Activated CD4-positive, CD25-positive, alpha-beta regulatory T cell (primary cell): ENCODE measurements around the gene EXOC6.

ENCODE experiments used
- DNase-seq, 4 experiments: peaks; one replicate each; lab custom pipeline; 2025; lab: John Stamatoyannopoulos, UW

Gene EXOC6

GRCh38 chr10:93067443-93068365 lies 219.4 kb downstream of the EXOC6 start:
- DNase-seq = no peak

DNA sequence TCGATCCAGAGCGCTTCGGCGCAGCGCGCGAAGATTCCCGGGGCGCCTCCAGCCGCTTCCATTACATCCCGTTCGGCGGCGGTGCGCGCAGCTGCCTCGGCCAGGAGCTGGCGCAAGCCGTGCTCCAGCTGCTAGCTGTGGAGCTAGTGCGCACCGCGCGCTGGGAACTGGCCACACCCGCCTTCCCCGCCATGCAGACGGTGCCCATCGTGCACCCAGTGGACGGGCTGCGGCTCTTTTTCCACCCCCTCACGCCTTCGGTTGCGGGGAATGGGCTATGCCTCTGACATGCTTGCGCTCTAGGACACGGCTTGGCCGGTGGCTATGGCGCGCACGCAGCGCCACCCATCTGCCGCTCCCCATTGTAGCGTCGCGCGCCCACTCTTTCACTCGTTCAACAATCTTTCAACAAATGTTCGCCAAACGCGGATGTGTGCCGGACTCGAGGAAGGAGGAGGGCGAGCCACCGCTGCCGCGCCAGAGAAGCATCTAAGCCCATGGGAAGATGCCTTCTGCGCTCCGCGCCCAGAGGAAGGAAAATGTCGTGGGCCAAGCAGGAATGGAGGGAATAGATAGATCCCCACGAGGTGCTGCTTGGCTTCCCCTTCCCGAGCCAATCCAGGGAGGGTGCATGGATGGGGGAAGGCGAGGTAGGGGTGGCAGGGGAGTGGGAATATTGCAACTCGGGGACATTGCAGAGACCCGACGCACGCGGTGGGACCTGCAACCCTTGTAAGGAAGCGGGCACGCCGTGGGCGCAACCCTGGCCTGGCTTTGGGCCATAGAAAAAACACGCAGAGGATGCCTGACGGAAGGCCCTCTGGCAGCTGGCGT lies 220.3 kb downstream of the EXOC6 start:
- no peak for DNase-seq

DNA sequence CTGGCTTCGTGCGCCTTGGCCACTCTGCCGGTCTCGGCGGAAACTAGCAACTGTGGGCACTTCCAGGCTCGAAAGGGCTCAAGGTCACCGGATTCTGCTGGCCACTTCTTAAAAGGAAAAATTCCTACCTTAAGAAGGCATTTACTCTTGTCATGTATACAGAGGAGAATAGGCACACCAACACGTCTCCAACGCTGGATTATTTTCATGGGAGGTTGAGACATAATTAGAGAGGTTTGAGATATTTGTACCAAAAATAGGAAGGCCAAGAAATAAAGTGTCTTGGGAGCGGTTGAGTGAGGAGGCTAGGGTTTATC lies 220.9 kb downstream of the EXOC6 start:
- no peak for DNase-seq

GRCh38 chr10:93070378-93071176 lies 222.3 kb downstream of the EXOC6 start:
- DNase-seq = no peak

DNA sequence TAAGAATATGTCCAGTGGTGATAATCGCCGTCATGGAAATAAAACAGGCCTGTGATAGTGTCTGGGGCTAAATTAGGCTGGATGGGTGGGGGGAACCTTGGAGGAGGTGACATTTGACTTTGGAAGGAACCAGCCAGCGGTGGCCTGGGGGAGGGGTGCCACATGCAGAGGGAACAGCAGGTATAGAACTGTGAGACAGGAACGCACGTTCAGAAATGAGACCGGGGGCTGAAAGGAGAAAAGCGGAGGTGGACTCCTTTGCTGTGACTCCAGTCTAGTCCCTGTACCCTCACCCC lies 222.8 kb downstream of the EXOC6 start:
- no peak for DNase-seq

DNA sequence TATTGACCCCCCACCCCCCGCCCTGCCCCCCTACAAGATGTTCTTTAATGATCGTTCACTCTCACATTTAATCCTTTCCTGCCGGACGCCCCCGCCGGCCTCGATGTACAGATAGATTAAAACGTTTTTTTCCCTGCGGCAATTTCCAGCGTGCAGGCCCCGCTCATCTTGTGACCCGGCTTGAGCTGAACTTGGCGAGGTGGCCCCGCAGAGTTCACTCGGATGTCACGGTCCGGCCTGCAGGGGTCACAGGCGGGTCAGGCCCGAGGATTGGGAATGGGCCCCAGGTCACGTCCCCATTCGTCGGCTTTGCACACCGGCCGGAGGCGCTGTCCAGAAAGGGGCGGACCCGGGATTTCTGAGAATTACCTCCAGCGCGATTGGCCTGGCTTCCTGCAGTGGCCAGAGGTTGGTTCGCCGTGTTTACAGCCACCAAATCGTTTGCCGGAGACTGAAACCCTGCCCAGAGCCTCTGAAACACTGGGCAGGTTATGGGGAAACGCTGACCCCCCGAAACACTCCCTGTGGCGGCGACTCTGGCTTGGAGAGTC lies 223.4 kb downstream of the EXOC6 start:
- no peak for DNase-seq

DNA sequence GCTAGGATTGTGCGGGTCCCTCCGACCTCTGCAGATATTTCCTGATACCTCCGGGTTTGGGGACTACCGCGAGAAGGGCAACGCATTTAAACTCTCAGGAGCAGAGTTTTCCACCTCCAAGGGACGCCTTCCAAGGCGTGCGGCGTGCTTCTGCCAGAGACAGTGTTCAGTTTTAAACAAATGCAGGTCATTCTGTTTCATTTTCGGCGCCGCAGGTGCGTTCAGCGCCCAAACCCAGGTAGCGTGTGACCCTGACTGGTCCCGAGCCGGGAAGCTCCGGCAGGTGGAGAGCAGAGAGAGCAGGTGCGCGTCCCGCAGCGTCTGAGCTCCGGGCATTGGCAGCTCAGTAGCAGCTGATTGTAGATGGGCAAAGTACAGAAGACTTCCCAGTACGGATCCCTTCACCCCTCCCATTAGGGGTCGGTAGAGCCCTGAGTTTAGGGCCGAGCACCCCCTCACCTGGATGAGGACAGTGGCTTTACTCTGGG lies 223.9 kb downstream of the EXOC6 start:
- no peak for DNase-seq

GRCh38 chr10:93072713-93073538 lies 224.6 kb downstream of the EXOC6 start:
- no peak for DNase-seq

DNA sequence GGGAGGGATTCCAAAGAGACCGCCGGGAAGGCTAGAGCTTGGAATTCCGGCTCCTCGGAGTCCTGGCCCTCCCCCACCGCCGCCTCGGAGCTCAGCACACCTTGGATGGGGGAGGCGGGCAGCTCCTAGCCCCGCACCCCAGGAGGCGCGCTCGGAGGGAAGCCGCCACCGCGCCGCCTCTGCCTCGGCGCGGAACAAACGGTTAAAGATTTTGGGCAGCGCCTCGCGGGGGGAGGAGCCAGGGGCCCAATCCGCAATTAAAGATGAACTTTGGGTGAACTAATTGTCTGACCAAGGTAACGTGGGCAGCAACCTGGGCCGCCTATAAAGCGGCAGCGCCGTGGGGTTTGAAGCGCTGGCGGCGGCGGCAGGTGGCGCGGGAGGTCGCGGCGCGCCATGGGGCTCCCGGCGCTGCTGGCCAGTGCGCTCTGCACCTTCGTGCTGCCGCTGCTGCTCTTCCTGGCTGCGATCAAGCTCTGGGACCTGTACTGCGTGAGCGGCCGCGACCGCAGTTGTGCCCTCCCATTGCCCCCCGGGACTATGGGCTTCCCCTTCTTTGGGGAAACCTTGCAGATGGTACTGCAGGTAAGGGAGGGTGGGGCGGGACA lies 225.3 kb downstream of the EXOC6 start, which contains the start of gene CYP26A1:
CYP26A1 (plus strand) TSS at position 355 of the 608 bp plus-strand sequence; CDS start at position 397, 42 bp downstream.
- DNase-seq = no peak

GRCh38 chr10:93074147-93074596 lies 225.9 kb downstream of the EXOC6 start:
- DNase-seq = no peak

DNA sequence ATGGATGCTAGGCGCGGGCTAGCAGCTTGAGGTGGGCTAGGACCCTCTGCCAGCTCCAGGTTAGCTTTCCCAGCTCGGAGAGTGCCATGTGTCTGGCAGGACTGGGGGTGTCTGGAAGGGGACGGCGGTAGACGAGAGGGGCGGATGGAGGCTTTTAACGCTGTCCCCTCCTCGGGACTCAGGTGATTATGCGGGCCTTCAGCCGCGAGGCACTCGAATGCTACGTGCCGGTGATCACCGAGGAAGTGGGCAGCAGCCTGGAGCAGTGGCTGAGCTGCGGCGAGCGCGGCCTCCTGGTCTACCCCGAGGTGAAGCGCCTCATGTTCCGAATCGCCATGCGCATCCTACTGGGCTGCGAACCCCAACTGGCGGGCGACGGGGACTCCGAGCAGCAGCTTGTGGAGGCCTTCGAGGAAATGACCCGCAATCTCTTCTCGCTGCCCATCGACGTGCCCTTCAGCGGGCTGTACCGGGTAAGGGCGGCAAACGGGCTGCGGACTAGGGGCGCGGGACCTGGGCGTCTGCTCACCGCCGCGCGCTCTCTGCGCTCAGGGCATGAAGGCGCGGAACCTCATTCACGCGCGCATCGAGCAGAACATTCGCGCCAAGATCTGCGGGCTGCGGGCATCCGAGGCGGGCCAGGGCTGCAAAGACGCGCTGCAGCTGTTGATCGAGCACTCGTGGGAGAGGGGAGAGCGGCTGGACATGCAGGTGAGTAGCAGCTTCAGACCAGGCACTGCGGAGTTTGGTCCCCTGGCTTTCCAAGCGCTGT lies 226.5 kb downstream of the EXOC6 start:
- DNase-seq = no peak

- no peak for DNase-seq
Measured at GRCh38 chr10:93075369-93076221, 227.3 kb downstream of the EXOC6 start.

DNA sequence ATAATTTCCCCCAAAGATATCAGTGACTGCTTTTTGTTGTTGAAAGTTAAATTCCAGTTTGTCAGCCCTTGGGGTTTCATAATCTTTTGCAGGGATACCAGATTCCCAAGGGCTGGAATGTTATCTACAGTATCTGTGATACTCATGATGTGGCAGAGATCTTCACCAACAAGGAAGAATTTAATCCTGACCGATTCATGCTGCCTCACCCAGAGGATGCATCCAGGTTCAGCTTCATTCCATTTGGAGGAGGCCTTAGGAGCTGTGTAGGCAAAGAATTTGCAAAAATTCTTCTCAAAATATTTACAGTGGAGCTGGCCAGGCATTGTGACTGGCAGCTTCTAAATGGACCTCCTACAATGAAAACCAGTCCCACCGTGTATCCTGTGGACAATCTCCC lies 228.6 kb downstream of the EXOC6 start:
- DNase-seq = no peak

DNA sequence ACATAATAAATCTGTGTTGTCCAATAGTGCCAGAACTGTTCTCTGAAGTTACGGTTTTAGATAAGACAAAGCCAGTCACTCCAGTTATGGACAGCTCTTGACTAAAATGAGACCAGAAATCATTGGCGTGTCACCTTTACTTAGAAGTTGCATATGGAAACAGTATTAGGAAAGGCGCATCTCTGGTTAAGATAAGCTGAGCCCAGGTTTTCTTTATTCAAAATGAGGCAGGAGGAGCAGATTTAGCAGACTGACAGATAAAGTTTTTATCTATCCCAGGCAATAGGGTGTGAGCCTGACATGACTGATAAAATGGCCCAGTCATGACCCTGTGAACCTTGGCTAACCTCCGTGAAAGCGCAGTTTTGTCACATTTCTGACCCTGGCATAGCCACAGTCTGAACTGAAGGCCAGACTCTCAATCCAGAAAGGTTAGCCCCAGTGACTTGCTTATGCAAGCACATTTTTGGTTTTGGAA lies 229.6 kb downstream of the EXOC6 start:
- DNase-seq = no peak

GRCh38 chr10:93079663-93080349 lies 231.5 kb downstream of the EXOC6 start:
- no peak for DNase-seq

DNA sequence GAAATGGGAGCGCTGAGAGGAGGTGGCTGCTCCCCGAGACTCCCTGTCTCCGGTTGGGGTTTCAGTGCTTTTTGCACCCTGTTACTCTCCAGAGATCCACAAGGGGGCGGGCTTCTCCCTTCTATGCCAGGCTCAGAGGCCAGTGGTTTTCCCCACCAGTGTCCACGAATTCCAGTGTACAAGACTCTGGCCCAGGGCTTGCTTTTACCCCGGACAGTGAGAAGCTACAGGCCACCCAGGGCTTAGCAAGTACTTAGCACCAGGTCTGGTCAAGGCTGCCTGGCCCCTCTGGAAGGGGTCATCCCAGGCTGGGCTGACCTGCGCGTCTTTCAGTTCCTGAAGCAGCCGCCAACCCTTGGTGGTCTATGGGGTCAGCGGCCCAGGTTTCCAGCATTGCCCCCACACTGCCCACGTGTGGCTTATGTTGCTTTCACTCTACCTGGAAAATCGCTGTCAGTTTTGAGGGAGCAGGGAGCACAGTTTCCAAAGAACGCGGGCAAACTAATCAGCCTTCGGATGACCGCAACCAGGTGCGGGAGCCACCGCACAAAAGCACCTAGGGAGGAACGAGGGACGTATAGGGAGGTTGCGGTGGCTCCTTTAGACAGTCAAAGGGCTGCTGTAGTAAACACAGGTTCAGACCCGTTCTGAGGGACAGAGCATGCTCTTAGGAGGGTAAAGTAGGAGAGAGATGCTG lies 232.2 kb downstream of the EXOC6 start:
- peak in 2 of 4 experiments; percentile 15 for DNase-seq

GRCh38 chr10:93081318-93081717 lies 233.0 kb downstream of the EXOC6 start:
- DNase-seq = no peak
